Gastrocnemius medialis (tissue), 4 donors: ENCODE results near the gene MORN1.

Experiments
- POLR2A ChIP-seq, 2 donors: fragments of 450-650 bp; IDR thresholded peaks; one replicate each; pipeline ENCODE4 v1.6.1; 2017; ENCODE audit warnings: antibody characterized with exemption in 2 of 2, mild to moderate bottlenecking in 2 of 2, moderate library complexity in 2 of 2
- TF ChIP-seq, protein P1 (sequence below), 5 experiments: fragments of 450-650 bp in 3 of 5; fragments of 200-600 bp in 2 of 5; sonication (generic) in 2 of 5; IDR thresholded peaks in 4 of 5; conservative IDR thresholded peaks in 1 of 5; 1 replicate in 4 of 5; 2 replicates in 1 of 5; pipeline ENCODE4 v1.5.1; 2016 to 2019; ENCODE audit warnings: antibody characterized with exemption in 5 of 5, mild to moderate bottlenecking in 3 of 5, moderate library complexity in 3 of 5

DNA sequence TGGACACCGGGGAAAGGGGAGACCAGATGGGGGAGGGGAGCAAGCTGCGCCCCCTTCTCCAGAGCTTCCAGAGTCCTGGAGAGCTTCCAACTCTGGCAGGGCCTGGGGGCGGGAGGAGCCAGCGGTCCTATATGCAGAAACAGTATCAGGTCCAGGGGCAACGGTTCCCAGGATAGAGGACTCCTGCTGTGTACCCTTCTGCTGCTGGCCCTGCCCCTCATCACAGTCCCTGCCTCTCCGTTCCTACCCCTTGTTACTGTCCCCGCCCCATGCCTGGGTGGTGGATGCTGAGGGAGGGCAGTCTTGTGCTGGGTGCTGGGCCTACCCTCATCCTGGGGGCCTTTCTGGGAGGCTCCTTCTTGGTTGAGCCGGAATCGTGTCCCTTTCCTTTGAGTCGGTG is 40.2 kb upstream of the MORN1 start:
- TF ChIP-seq, protein P1, sequence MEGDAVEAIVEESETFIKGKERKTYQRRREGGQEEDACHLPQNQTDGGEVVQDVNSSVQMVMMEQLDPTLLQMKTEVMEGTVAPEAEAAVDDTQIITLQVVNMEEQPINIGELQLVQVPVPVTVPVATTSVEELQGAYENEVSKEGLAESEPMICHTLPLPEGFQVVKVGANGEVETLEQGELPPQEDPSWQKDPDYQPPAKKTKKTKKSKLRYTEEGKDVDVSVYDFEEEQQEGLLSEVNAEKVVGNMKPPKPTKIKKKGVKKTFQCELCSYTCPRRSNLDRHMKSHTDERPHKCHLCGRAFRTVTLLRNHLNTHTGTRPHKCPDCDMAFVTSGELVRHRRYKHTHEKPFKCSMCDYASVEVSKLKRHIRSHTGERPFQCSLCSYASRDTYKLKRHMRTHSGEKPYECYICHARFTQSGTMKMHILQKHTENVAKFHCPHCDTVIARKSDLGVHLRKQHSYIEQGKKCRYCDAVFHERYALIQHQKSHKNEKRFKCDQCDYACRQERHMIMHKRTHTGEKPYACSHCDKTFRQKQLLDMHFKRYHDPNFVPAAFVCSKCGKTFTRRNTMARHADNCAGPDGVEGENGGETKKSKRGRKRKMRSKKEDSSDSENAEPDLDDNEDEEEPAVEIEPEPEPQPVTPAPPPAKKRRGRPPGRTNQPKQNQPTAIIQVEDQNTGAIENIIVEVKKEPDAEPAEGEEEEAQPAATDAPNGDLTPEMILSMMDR (IDR thresholded peaks at IDR 0.05 in 4 of 5, conservative IDR thresholded peaks at IDR 0.05 in 1 of 5): no peak
- TF ChIP-seq POLR2A (IDR thresholded peaks at IDR 0.05): no peak
